A673 (cell line): ENCODE data around the gene PPP1R7. TPM values are rescaled to one million over a fixed set of nuclear protein-coding genes. Genes with fewer than 3 reads are reported as not detected.

Experiments
- BruUV-seq: library from RNA; stranded (reverse); fragments of 400-500 nt; replicated peaks from 2 replicates; lab custom pipeline; 2021; lab: Mats Ljungman, UMichigan
- CTCF ChIA-PET: fragments of 300-600 bp; sonication (Branson Sonifier 250); formaldehyde crosslinking; loops from one replicate; lab custom pipeline; 2022; ENCODE audit warnings: antibody characterized with exemption; lab: Charles Lee
- POLR2A ChIA-PET: fragments of 300-600 bp; sonication (Branson Sonifier 250); formaldehyde crosslinking; loops from one replicate; lab custom pipeline; 2022; ENCODE audit warnings: antibody characterized with exemption; ENCODE audit not compliant: low non-redundant PET; lab: Charles Lee
- DNase-seq: peaks from one replicate; pipeline ENCODE4 v3.0.0-alpha.2; 2015; ENCODE audit warnings: low spot score
- H3K27ac ChIP-seq: fragments of 200-600 bp; sonication (generic); 2 replicates; pipeline ENCODE4 v1.5.1; 2016; ENCODE audit warnings: mixed run types, low read depth, mild to moderate bottlenecking, mixed read lengths, antibody characterized with exemption, low read length; ENCODE audit not compliant: poor library complexity, severe bottlenecking
- H3K27me3 ChIP-seq: fragments of 200-600 bp; sonication (generic); replicated peaks from 2 replicates; pipeline ENCODE4 v1.6.1; 2017; ENCODE audit warnings: mixed run types, low read depth, mild to moderate bottlenecking, mixed read lengths, antibody characterized with exemption, low read length; ENCODE audit not compliant: insufficient read depth, poor library complexity
- H3K36me3 ChIP-seq: fragments of 200-600 bp; sonication (generic); 2 replicates; pipeline ENCODE4 v1.6.1; 2016; ENCODE audit warnings: mixed run types, mild to moderate bottlenecking, mixed read lengths, antibody characterized with exemption, low read length; ENCODE audit not compliant: insufficient read depth, poor library complexity, severe bottlenecking
- H3K4me1 ChIP-seq: fragments of 200-600 bp; sonication (generic); 2 replicates; pipeline ENCODE4 v1.6.1; 2017; ENCODE audit warnings: mixed run types, mild to moderate bottlenecking, mixed read lengths, antibody characterized with exemption, low read length; ENCODE audit not compliant: insufficient read depth, poor library complexity, severe bottlenecking
- H3K4me3 ChIP-seq: fragments of 200-600 bp; sonication (generic); 2 replicates; pipeline ENCODE4 v1.5.1; 2016; ENCODE audit warnings: low read depth, mixed run types, mild to moderate bottlenecking, mixed read lengths, low read length; ENCODE audit not compliant: poor library complexity, severe bottlenecking
- H3K9me3 ChIP-seq: fragments of 200-600 bp; sonication (generic); 2 replicates; pipeline ENCODE4 v1.6.1; 2016; ENCODE audit warnings: mixed run types, low read depth, mild to moderate bottlenecking, mixed read lengths, antibody characterized with exemption, low read length; ENCODE audit not compliant: poor library complexity, severe bottlenecking
- EZH2 ChIP-seq: fragments of 200-600 bp; sonication (generic); IDR thresholded peaks from 2 replicates; pipeline ENCODE4 v1.6.1; 2017; ENCODE audit warnings: borderline replicate concordance, low read depth, mild to moderate bottlenecking, mixed read lengths, antibody characterized with exemption, low read length; ENCODE audit not compliant: poor library complexity, severe bottlenecking
- intact Hi-C: fragments of 100-400 bp; cut with micrococcal nuclease; formaldehyde crosslinking; loops from one replicate; pipeline ENCODE4 v1.10.0; 2022; ENCODE audit not compliant: unreplicated experiment
- total RNA-seq: library from RNA; stranded (reverse); gene quantifications from 2 replicates; pipeline ENCODE4 v1.2.3, GENCODE V29; 2021
- TF ChIP-seq, protein P1 (sequence below): fragments of 300-800, 200-600 bp; sonication (generic); conservative IDR thresholded peaks from 2 replicates; pipeline ENCODE4 v1.5.1; 2017; ENCODE audit warnings: low read depth, mild to moderate bottlenecking, antibody characterized with exemption, low read length, moderate library complexity, mixed read lengths

PPP1R7 gene
- total RNA-seq, 1 experiment from 2014 or later, result 70.7 TPM

DNA sequence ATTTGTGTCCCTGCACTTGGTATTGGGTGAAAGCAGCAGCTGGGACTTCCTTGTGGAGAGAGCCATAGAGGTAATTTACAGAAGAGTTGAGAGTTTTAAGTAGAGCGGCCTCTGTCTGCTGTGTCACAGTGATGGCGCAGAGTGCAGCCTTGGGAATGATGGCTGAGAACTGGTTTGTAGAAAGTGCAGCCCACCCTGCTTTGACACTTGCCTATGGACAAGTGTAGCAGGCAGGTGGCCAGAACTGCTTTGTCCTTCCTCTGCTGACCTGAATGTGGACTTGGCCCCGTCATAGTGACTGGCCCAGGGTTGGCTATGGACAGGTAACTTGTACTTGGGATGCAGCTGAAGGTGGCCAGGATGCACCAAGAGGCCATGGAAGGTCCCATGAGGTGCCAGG is 31.9 kb downstream of the PPP1R7 start:
- H3K27ac ChIP-seq, result no peak overlapping the region
- H3K36me3 ChIP-seq, result no peaks in the 10 kb centered on the region
- H3K9me3 ChIP-seq, result no peaks in the 10 kb centered on the region
- BruUV-seq, result no TSS peak
- POLR2A ChIA-PET, result no interaction called here
- no peak for DNase-seq
- CTCF ChIA-PET, result no interaction called here
- H3K4me3 ChIP-seq, result no peak overlapping the region
- no peak for TF ChIP-seq EZH2
- TF ChIP-seq, protein P1, sequence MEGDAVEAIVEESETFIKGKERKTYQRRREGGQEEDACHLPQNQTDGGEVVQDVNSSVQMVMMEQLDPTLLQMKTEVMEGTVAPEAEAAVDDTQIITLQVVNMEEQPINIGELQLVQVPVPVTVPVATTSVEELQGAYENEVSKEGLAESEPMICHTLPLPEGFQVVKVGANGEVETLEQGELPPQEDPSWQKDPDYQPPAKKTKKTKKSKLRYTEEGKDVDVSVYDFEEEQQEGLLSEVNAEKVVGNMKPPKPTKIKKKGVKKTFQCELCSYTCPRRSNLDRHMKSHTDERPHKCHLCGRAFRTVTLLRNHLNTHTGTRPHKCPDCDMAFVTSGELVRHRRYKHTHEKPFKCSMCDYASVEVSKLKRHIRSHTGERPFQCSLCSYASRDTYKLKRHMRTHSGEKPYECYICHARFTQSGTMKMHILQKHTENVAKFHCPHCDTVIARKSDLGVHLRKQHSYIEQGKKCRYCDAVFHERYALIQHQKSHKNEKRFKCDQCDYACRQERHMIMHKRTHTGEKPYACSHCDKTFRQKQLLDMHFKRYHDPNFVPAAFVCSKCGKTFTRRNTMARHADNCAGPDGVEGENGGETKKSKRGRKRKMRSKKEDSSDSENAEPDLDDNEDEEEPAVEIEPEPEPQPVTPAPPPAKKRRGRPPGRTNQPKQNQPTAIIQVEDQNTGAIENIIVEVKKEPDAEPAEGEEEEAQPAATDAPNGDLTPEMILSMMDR, result no peak
- intact Hi-C loops, result no loop called here
- no peaks in the 10 kb centered on the region for H3K4me1 ChIP-seq
- H3K27me3 ChIP-seq, result no peaks in the 10 kb centered on the region

- ChIA-PET CTCF (no interaction called here), POLR2A (no interaction called here)
- Histone ChIP-seq H3K4me3 (no peak overlapping the region), H3K9me3 (no peaks in the 10 kb centered on the region), H3K27me3 (no peaks in the 10 kb centered on the region), H3K36me3 (no peaks in the 10 kb centered on the region), H3K4me1 (no peaks in the 10 kb centered on the region), H3K27ac (no peak overlapping the region)
- intact Hi-C loops, result no loop called here
- BruUV-seq, result no TSS peak
- TF ChIP-seq, protein P1, result no peak
- TF ChIP-seq EZH2, result no peak
- DNase-seq, result no peak
These were observed 32.4 kb downstream of the PPP1R7 start for GRCh38 chr2:241182531-241183133.

DNA sequence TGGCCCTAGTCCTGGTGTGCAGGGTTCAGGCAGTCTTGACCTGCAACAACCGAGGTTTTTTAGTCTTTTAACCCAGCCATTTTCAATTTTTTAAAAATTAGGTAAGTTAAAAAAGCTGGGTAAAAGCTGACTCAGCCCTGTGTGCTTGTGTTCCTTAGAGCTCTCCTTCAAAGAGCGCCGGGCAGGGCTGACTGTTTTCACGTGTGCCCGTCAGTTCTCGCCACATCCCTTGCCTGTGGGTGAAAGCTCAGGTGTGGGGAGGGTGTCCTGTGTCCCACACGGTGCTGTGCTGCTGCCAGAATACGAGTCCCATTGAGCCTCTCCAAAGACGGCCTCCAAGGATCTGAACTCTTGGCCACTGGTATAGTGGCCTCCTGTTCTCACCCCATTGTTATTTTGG is 33.0 kb downstream of the PPP1R7 start:
- POLR2A ChIA-PET, result no interaction called here

More for the DNA sequence above, 33.0 kb downstream of the PPP1R7 start:
- CTCF ChIA-PET, result no interaction called here
- H3K27me3 ChIP-seq, result no peaks in the 10 kb centered on the region
- H3K27ac ChIP-seq, result no peak overlapping the region
- no peaks in the 10 kb centered on the region for H3K4me1 ChIP-seq
- BruUV-seq, result no TSS peak
- no peak for TF ChIP-seq EZH2
- TF ChIP-seq, protein P1, result no peak
- DNase-seq, result no peak
- no peaks in the 10 kb centered on the region for H3K36me3 ChIP-seq
- intact Hi-C loops, result no loop called here
- H3K9me3 ChIP-seq, result no peaks in the 10 kb centered on the region
- H3K4me3 ChIP-seq, result no peak overlapping the region
